Right kidney (tissue), 1 donor: Measurements from ENCODE around the gene ERCC4.

Experiments used
- DNase-seq: peaks from one replicate; pipeline ENCODE4 v3.0.0-alpha.2; 2016

Gene ERCC4

DNA sequence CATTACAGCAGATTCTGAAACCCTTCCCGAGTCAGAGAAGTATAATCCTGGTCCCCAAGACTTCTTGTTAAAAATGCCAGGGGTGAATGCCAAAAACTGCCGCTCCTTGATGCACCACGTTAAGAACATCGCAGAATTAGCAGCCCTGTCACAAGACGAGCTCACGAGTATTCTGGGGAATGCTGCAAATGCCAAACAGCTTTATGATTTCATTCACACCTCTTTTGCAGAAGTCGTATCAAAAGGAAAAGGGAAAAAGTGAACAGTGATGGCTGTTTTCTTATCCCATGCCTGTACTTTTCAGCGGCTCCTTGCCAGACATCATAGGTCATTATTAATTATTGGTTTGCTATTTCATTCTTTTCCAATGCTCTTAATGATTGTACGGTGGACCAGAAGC, 28.1 kb downstream of the ERCC4 start:
- DNase-seq: no peak

DNA sequence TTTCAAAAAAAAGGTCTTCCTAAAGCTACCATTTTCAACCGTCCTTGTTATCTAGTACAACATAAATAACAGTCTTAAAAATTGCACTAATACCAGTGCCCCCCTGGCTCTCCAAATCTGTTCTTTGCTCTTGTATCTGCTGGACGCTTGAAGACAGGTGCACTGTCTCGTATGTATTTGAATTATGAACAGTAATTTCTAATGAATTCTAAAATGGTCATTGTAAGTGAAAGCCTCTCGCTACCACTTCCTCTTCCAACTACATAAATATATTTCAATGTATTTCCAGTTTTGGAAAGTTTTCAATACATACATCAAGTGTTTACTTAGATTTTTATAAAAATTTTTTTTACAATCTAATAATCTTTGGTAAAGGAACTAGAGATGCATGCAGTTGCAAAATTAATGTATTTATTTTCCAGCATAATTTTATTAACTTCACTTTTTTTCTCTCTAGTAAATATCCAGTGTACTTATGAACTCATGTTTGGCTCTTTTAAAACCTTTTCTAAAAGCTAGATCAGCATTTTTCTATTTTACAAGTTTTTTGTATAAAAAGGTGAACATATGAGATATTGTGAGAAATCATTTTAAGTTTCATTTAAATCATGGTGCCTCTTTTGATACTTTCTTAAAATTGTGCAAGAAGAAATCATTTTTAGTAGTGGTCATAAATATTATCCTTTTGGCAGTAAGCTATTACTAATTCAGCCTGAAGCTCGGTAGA, 31.0 kb downstream of the ERCC4 start:
- DNase-seq: no peak

DNA sequence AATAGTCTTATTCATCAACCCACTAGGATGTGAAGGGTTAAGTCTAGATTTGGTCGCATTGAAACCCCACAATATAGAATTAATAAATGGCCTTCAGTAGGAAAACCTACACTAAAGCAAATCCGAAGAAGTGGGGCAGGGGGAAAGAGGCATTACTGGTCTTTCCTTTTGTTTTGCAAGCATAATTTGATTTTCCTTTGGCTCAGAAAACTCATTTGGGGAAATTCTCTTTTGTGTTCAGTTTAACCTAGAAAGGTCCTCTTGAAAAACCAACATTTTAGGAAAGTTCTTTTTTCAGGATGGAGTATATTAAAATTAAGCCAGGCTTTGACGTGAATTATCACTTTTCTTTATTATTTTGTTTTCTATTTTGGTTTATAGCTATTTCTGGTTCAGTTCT, 31.7 kb downstream of the ERCC4 start:
- DNase-seq: no peak

DNA sequence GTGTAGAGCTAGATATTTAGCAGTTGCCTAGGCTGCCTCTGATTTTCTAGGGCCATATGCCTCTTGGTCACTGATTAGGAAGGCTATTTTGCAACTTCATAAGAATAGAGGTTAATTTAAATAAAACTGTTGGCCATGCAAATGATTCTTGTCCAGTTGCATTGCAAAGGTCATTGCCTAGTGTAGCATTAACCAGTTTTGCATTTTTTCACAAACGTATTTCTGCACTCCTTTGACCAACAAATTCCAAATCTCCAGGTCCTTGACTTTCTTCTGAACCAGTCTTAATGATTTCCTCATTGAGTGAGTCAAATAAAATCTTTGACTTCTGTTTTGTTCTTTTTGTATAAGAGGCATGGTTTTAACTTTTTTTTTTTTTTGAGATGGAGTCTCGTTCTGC, 33.5 kb downstream of the ERCC4 start:
- no peak for DNase-seq

DNA sequence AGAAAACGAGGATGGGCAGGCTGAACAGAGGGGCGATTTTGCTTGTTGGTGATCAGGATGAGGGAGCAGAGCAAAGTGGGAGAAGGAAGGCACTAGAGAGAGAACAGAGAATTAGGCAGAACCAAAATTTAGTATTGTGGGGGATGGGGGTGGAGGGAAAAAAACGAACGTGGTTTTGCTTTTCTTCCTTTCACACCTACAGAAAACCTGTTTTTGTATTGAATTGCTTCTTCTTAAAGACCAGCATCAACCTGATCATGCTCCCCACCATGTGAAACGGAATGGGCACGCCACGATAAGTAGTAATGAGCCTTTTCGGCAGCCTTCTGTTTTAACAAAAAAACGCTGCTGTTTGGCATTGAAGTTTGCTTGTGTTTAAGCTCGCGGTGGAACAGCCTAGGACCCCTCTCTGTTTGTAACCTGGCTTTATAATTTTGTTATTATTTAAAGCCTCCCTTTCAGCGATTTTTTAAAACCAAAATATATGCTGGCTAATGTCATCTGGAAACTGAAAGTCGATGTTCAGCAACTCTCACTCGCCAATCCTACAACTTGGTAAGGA, 36.8 kb downstream of the ERCC4 start:
- DNase-seq: no peak

DNA sequence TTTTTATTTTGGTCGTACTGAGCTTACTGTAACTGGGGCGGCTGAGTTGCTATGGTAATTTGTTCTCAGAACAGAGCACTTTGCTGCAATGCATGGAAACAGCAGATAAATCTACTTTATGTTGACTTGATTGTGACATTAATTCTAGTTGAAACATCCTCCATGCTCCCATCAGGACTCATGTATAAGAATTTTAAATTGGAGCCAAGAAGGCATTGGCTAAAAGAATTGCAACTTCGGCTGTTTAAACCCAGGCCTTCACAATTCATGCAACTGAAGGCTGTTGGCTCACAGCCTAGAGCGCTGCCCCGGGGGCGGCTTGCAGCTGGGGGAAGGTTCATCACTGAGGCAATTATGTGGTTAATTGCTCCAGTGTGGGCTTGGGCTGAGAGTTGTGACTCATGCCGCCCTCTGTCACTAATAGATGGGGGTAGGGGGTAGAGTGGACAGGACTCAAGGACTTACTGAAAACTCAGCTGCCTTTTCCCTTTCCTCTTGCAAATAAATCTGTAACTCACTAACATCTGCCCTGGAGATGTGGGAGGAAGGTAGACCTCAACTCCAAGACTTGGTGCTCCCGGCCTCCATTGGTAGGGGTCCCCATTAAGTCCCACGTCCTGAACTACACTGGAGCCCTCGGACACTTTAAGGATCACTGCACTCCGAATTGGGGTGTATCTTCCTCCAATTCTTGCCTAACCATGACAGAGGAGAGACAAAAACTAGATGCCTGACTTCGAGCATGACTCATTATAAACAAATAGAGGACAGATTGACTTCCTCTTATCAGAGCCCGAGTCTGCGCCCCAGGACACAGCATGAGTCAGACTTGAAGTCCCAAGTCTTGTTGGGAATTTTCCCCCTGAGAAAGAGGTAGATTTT, 37.5 kb downstream of the ERCC4 start:
- peak; percentile 56 for DNase-seq

DNA sequence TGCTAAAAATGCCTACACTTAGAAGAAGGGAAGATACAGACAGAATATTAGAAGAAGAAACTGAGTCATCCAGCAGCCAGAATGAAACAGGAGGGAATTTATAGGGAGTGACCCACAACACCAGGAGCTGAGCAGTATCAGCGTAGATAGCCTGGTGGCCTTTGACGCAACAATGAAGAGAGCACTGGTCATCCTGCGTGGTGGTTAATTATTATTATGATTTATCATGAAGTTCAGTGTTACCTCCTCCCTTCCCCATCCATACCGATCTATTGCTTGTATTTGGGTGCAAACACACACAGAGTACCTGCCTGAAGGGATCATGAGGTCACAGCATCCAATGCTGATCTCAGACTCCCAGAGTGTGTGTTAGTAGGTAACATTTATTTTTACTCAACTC, 38.5 kb downstream of the ERCC4 start:
- DNase-seq: no peak

DNA sequence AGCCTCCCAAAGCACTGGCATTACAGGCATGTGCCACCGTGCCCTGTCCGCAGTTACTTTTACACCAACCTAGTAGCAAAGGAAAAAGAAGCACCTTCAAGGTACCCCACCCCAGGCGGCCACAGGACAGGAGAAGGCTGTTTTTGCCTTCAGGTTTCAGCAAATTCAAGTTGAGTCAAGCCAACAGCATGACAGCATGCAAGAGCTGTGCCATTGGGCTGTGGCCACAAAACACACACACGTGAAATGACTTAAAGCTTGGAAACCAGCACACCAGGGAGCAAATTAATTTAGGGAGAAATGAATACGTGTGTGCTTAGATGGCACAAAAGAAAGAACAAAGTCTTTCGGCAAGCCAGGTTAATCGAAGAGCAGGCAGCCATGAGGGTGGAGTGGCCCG, 39.7 kb downstream of the ERCC4 start:
- DNase-seq: no peak

DNA sequence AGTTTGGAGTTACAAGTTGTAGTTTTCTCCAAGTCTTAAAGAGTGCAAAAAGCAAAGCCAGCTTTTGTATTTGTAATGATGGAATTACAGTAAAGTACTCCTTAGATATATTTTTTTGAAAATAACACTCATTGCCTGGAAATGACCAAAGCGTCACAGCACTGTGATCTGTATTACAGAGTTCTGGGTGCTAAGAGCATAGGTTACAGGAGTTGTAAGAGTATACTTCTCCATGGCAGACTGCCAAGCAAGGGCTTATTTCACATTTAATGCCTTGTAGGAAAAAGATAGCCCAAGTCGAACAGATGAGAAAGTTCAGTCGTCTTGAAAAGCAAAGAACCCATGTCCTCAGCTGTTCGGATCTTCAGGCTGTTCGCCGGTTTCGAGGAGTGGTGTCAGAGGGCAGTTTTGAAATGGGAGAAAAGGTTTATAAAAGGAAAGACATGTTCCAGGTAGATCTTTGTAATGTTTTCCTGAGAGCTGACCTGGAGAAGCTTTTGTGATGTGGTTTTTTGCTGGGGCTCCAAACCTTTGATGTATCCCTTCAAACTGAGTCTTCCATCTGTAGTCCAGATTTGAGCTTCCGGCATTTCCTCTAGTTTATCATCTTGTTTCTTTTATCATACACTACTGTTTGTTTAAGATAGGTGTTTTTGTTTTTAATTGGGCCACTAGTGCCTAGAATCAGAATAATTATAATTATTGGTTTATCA, 41.3 kb downstream of the ERCC4 start:
- peak; percentile 20 for DNase-seq

DNA sequence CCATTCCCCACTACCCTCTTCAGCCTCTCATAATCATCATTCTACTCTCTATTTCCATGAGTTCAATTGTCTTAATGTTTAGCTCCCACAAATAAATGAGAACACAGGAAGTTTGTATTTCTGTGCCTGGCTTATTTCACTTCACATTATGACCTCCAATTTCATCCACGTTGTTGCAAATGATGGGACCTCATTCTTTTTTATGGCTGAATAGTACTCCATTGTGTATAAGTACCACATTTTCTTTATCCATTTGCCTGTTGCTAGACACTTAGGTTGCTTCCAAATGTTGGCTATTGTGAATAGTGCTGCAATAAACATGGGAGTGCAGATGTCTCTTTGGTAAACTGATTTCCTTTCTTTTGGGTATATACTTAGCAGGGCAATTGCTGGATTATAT, 42.3 kb downstream of the ERCC4 start:
- no peak for DNase-seq

DNA sequence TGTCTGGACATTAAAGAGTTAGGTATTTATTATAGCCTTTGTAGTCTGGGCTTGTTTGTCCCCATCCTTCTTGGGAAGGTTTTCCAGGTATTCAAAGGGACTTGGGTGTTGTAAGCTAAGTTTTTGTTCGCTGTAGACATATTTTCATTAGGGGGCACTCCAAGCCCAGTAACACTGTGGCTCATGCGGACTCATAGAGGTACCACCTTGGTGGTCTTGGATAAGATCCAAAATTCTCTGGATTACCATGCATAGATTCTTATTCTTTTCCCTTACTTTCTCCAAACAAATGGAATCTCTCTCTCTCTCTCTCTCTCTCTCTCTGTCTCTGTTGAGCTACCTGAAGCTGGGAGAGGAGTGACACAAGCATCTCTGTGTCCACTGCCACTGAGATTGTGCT, 48.9 kb downstream of the ERCC4 start:
- DNase-seq: no peak

DNA sequence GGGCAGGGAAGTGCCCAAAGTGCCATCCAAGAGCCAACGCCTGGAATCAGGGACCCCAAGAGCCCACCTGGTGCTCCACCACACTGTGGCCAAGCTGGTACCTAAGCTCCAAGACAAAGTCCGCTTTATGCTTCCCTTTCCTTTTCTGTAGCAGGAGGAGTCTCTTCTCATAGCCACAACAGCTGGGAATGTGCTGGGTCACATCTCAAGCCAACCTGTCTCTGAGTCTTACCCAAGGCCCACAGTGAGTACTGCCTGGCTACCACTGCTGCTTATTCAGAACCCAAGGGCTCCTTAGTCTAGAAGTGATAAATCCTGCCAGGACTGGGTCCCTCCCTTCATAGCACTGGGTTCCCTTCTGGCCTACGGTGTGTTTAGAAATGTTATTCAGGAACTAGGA, 49.8 kb downstream of the ERCC4 start:
- DNase-seq: no peak

DNA sequence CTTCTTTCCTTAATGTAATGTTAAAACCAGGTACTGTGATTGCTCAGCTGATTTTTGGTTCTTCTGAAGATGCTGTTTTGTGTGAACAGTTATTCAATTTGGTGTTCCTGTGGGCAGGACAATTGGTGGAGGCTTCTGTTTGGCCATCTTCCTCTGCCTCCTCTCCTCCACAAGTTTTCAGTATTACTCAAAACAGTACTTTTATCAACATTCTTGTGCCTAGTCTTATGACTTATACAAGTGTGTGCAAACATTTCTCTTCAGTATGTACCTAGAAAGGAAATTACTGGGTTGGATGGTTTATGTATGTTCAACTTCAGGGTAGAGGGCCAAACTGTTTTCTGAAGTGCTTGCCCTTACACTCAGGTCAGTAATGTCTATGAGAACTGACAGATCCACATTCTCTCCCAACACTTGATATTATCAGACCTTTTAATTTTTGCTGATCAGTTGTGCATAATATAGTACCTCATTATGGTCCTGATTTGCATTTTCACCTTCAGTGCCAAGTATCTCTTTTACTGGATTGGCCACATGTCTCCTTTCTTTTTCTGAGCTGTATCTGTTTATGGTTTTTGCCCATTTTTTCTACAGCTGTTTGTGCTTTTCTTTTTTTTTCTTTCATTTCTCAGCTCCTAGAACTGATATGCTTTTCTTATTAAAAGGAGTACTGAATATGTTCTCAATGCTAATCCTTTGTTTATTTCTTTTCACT, 50.9 kb downstream of the ERCC4 start:
- no peak for DNase-seq

DNA sequence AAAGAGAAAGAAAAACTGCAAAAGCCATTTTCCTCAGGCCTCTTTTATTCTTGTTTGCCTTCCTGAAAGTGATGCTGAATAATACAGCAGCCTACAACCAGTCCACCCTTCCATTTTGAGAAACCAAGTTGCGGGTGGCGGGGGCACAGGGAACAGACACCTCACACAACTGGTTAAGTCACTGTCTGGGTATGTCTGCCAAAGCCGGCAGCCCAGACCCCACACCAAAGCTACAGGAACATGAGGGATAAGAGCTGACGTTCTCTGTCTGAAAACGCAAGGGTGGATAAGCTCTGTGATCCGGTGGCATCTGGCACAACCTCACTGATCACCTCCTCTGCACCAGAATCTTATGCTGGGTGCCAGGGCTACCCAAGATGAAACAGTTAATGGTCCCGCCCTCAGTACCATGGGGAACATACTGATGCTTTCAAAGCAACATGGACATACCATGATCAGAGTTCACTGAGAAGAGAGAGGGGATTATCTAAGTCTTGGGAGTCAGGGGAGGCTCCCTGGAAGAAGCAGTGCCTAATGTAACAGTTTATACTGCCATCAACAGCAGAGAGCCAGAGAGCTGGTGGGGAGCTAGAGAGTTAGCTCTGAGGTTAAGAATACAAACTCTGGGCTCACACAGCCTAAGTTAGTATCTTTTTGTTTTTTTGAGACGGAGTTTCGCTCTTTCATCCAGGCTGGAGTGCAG, 53.5 kb downstream of the ERCC4 start:
- no peak for DNase-seq

DNA sequence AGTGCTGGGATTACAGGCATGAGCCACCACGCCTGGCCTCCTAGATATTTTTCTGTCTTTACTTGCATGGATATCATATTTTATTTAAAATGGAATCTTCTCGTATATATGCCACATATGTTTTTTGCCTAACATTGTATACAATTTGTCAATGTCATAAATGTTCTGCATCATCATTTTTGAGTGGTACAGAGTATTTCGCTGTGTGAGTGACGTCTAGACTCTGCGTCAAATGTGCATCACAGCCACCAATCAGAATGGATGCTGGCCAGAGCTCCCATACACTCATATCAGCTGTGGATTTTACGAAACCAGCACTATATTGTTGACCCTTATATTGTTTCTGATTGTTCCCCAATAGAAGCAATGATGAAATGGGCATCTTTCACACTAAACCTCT, 57.2 kb downstream of the ERCC4 start:
- DNase-seq: no peak

DNA sequence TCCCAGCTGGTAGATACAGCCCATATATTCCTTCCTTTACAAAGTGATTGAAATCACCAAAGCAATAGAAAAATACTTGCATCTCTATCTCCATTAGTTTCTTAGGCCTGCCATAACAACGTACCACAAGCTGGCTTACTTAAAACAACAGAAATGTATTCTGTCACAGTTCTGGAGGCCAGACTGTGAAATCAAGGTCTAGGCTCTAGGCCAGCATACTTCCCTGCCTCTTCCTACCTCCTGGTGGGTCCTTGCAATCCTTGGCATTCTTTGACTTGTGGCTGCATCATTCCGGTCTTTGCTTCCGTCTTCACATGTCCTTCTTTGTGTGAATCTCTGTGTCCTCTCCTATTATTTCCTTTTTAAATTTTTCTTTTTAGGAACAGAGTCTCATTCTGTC, 62.5 kb downstream of the ERCC4 start:
- no peak for DNase-seq

DNA sequence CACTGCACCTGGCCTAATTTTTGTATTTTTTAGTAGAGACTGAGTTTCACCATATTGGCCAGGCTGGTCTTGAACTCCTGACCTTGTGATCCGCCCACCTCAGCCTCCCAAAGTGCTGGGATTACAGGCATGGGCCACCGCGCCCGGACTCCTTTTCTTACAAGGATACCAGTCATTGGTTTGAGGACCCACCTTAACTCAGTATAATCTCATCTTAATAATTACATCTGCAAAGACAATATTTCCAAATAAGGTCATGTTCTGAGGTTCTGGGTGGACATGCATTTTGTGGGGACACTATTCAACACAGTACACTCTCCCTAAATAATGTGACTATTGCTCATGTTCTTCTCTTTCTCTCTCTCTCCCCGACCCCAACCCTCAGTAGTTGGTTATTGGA, 63.7 kb downstream of the ERCC4 start:
- DNase-seq: no peak

DNA sequence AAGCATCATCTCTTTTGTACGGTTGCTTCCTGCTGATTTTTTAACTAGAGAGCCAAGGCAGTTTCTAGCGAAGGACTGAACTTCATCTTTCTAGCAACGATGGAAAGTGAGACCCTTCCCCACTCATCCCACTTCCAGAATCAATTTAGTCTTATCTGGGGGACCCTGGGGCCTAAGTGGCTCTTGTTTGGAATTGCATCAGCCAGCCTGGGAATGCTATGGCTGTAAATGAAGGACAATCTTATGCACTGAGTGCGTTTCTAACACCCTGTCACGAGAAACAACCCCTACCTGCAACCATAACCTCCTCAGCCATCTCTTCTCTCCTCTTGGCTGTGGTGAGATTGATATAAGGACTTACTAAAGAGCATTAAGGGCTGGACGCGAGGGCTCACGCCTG, 64.8 kb downstream of the ERCC4 start:
- no peak for DNase-seq

DNA sequence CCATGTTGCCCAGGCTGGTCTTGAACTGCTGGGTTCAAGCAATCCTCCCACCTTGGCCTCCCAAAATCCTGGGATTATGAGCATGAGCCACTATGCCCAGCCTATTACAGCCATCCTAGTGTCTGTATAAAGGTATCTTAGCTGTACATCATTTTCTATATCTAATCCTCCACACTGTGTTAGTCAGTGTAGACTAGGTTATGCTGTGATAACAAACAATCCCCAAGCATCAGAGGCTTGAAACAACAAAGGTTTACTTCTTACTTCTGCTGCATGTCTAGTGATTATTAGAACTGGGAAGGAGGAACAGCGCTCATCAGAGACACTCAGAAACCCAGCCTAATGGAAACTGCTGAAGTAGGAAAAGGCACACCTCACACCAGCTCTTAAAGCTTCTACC, 68.1 kb downstream of the ERCC4 start:
- no peak for DNase-seq

DNA sequence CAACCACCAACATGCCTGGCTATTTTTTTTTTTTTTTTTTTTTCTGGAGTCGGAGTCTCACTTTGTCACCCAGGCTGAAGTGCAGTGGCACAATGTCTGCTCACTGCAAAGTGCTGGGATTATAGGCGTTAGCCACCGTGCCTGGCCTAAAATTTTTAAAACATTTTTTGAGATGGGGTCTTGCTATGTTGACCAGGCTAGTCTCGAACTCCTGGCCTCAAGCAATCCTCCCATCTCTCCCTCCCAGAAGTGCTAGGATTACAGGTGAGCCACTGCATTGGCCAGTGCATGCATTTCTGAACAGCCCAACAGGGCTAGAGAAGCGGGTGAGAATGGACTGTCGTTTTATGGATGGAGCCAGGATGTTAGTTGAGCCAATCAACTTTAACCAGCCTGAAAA, 72.4 kb downstream of the ERCC4 start:
- no peak for DNase-seq

DNA sequence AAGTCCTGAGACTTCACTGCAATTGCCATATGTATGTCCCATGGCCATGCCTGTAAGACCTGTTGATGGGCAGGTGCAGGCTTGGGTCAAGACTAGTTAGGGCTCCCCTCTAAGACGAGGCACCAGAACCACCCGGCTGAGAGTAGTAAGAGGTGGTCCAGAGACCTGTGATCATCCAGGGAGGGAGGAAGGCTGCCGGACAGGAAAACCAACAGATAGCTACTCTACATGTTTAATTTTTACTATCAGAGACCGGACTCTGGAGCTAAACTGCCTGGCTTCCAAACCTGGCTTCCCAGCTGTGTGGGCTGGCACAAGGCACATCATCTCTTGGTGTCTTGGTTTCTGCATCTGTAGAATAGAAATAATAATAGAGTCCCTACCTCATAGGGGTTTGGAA, 73.0 kb downstream of the ERCC4 start:
- no peak for DNase-seq
